GM18499 (cell line): ENCODE results near the gene CLK1.
"Not testable (repeated sequence)": the region's sequence is repeated elsewhere in the genome, so short reads cannot be mapped to it uniquely, and the experiment has no call there.

Source experiments
- ATAC-seq: cut with Tn5 transposase; IDR thresholded peaks from one replicate; pipeline ENCODE4 v1.9.1; 2021; ENCODE audit warnings: moderate number of reproducible peaks; ENCODE audit not compliant: insufficient read depth, unreplicated experiment

The CLK1 gene

DNA sequence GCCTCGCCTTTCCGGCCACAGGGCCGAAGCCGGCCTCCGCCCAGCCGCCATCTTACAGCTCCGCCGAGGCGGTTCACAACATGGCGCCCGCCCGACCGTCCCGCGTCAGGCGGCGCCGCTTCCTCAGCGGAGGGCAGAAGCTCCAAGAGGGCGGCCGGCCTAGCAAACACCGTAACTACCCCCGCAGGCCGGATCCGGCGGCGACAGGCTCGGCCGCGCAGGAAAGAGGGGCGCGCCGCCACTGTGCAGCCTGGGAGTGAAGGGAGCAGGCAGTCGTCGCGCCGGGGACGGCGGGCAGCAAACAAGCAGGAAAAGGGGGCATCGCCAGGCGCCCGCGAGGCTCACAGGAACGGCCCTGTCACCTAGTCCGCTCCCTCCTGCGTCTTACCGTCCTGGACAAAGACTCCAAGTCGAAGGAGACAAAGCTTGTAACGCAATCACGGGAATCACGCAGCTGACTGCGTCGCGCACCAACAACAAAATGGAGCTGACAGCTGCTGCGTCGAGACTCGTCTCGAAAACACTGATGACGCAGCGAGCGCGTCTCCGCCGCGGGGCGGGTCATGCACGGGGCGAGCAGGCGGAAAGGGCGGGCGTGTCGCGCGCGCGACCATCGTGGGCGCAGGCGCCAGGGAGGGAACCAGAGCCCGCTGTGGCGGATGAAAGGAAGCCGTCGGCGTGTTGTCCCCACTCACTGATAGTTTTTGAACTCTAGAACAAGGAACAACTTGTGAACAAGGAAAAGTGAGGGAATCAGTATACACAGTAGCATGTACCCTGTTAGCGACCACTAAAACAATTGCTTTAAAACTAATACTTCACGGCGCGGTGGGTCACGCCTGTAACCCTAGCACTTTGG, at the start of gene CLK1:
Gene CLK1, minus strand, starts transcription at position 483 of the 859 bp plus-strand sequence. CDS start 2,796 bp downstream, outside the sequence.
- ATAC-seq = peak; percentile 51

DNA sequence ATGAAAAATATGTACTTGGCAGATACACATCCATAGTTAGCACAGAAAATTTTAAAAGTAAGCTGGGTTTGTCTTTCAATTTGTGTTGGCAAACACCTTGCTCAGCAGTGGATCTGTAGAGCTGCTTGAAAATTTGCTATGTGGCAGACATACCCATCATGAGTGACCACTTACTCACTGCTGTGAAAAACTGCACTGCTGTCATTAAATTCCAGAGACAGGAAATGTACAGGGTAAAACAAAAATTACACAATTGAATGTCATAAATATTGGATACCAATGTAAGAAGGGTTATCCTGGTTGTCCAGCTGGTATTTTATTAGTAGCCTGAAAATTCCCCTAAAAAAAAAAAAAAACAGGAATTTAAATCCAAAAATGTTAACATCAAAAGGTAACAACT, 49.2 kb upstream of the CLK1 start:
- no peak for ATAC-seq

DNA sequence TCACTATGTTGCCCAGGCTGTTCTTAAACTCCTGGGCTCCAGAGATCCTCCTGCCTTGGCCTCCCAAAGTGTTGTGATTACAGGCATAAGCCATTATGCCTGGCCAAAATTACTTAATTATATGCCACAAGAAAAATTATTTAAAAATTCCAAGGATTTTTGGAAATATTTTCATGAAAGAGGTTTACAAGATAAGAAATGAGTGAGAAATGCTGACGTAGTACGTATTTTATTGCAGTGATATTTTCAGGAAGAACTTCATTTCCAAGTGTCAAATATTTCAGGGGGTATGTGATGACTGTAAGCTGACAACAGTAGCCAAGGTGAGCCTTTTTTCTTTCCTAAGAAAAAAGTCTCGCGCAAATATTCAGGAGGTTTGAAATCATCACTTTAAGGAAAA, 45.5 kb upstream of the CLK1 start:
- no peak for ATAC-seq

DNA sequence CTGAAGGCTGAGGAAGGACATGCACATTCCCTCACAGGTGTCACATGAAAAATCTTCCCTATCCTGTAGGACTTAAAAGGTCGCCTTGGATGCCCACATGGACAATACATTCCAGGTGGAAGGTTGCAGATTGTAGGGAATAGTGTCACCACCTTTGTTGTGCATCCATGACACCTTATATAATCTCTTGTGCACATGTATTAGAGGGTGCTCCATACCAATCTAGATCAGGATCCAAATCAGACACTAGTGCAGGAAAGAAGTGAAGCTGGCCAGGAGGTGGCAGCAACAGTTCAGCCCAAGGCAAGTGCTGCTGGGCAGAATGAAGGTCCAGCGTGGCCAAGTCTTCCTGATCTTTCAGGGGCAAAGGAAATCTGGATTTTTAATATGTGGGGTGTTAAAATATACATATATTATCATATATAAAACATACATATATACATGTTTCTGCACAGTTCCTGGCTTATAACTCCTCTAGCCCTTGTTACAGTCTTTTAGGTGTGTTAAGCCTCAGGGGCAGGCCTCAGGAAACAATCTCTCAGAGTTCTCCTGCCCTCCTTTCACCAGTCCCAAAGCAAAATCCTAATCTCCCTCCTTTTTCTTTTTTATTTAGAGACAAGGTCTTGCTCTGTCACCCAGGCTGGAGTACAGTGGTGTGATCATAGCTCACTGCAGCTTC, 41.3 kb upstream of the CLK1 start:
- ATAC-seq = no peak

DNA sequence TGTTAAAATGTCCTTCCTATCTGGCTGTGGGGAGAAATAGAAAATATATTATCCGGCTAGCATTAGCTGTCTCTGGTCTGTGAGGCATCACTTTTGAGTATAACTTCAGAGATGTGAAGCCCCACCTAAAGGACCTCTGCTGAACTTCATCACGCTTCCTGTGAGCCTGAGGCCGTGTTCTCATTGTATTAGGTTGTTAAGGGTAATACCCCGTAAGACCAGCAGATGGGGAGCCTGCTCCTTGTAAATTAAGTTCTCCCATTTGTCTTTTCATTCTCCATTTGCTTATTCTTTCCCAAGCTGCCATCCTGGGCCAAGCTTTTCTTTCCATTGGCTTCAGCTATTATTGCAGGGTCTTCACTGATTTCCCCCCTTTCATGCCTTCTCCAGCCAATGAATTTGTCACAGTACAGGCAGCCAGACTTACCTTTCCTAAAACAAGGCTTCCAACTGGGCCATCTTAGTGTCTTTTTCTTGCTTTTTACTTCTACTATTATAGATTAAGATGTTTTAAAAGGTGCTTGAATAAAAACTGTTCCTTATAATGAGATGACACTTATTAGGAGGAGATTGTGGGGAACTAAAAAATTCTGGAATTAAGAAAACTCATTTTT, 37.1 kb upstream of the CLK1 start:
- ATAC-seq = peak; percentile 89

DNA sequence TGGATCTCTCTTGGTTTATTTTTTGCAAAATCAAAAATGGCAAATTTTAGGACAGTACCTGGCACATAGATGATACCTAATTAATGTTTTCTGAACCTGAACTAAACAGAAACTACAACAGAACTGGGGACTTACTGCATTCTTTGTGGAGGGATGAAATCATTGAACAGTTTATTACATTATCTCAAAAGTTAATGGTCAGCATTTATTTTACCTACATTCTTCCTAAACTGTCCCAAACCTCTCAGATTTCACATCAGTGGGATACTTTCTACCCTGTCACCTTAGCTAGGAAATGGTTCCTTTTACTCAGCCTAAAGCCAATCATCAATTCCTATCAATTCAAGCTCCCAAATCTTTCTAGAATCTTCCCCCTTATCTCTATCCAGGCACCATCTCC, 35.0 kb upstream of the CLK1 start:
- ATAC-seq = no peak

DNA sequence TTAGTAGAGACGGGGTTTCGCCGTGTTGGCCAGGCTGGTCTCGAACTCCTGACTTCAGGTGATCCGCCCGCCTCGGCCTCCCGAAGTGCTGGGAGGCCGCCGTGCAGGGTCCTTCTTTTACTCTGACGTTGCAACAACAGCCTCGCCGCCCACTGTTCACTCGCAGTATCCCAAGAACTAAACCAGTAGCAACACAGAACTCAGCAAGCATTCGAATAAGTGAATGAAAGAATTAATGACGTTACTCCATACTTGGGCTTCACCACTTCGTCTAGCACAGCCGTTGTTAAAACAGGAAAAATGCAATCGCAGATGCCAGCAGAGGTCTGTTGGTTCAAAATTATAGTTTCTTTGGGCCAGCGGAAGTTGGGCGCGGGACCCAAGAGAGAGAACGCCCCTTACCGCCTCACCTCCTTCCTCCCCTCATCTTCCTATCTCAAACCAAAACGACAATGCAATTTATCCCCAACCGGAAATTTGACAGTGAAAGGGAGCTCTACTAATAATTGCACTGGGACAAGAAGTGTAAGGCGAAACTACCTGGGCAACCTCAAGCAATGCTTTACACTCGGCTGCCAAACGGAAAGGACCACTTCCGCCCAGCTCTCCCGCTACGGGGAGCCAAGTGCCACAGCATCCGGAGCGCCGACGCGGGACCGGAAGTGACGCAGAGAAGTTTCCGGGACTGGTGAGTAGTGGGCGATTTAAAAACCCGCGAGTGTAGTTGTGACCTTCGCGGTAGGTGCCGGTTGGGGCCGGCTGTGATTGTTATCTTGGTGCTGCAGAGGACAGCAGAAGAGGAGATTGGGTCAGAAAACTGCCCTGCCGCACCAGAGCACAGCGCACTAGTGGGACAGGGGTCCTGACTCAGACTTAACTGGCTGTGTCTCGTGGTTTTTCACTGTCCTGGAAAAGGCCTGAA, 24.5 kb upstream of the CLK1 start, which contains the start of the genes NIF3L1 and PPIL3:
Gene NIF3L1, plus strand, starts transcription at position 668 of the 922 bp plus-strand sequence. CDS start 2,573 bp downstream, outside the sequence.
Gene PPIL3, minus strand, starts transcription at position 374 of the 922 bp plus-strand sequence. CDS start 1,462 bp downstream, outside the sequence.
- peak; percentile 77 for ATAC-seq

DNA sequence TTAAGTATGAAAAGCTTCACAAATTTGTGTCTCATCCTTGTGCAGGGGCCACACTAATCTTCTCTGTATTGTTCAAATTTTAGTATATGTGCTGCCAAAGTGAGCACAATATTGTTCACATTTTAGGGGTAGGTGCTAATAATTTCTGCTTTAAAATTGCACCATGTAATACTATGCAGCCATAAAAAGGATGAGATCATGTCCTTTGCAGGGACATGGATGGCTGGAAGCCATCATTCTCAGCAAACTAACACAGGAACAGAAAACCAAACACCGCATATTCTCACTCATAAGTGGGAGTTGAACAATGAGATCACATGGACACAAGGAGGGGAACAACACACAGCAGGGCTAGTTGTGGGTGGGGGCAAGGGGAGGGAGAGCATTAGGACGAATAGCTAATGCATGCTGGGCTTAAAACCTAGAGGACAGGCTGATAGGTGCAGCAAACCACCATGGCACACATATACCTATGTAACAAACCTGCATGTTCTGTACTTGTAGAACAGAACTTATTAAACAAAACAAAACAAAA, 17.3 kb upstream of the CLK1 start:
- ATAC-seq = not testable (repeated sequence)

DNA sequence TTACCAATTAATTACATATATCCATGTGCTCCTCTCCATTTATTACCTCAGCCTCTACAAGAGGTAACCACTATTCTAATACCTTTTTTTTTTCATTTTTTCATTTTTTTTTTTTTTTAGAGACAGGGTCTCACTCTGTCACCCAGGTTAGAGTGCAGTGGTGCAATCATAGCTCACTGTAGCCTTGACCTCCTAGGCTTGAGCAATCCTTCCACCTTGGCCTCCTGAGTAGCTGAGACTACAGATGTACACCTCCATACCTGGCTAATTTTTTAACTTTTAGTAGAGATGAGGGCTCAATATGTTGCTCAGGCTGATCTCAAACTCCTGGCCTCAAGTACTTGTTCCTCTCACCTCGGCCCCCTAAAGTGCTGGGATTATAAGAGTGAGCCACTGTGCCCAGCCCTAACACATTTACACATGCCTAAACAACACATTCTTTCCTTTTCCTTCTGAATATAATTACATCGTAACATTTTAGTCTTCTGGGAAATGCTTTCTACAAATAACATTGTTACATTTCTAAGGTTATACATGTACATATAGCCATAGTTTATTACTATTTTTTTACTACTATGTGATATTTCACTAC, 13.9 kb upstream of the CLK1 start:
- ATAC-seq = no peak

DNA sequence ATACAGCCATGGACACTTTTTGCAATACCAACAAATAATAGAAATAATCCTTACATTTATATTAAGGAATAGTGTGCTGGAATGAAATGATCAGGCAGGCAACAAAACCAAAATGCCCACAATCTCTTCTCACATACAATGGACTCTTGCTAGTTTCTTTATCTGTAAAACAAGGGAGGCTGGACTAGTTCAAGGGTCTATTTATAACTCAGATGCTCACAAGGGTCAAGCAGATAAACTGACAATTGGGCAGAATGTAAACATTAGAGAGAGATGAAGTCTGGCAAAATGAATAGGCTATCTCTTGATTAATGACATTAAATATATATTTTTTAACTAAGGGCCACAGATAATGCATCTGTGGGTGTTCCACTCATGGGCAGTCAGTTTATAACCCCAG, 13.0 kb upstream of the CLK1 start:
- ATAC-seq = no peak

DNA sequence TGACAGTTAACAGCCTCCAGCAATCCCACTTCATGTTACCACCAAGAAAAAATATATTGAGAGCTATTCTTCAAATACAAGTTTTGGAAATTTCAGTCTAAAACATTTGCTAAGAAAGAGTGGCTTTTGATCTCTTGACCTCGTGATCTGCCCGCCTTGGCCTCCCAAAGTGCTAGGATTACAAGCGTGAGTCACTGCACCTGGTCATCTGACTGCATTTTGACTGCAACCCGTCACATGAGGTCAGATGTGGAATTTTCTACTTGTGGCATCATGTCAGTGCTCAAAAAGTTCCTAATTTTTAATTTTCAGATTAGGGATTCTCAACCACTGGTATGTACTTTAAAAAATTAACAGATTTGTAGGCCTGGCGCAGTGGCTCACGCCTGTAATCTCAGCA, 9.1 kb upstream of the CLK1 start:
- ATAC-seq = no peak

DNA sequence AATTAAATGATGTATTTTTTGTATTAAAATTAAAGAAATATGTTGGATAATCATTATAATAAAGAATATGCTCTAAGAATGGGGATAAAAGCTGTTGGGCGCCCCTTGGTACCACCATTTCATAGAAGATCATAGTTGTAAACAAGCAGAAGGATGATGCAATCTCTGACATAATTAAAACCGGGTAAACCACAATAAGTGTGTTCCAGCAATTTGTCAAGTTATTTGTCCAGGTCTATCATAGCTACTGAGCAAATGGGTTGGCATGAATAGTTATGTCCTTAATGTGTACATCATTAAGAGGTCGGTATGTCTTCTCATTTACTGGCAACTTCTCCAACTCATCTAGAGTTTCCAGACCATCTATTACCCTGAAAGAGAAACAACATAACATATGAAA, 6.7 kb upstream of the CLK1 start:
- ATAC-seq = no peak

DNA sequence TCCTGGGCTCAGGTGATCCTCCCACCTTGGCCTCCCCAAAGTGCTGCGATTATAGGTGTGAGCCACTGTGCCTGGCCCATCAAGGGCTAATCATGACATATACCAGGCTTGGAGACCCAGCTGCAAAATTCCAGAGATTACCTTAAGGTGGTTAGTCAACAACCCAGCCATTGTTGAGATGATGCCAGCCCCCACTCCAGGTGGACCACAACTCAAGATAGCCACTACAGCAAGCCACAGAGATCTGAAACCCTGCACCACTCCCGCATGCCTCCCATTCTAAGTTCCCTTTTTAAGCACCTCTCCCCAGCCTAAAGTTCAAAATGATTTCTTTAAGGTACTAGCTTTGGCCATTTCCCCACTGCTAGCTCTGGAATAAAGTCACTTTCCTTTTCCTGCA, 4.6 kb upstream of the CLK1 start:
- no peak for ATAC-seq

DNA sequence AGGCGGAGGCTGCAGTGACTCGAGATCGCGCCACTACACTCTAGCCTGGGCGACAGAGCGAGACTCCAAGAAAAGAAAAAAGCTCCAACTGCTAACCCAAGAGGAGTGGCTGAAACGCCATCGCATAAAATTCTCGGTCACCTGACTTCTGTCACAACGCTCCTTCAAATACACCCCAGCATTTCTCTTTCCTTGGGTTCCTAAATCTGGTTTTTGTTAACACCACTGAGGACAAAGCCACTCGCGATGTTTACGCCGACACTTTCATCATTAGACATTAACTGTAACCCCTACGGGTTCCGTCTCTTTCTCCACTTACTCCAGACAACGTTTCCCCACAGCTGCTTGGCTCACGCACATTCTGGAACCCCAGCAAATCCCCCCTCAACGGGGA, 679 bp downstream of the CLK1 start:
- no peak for ATAC-seq

DNA sequence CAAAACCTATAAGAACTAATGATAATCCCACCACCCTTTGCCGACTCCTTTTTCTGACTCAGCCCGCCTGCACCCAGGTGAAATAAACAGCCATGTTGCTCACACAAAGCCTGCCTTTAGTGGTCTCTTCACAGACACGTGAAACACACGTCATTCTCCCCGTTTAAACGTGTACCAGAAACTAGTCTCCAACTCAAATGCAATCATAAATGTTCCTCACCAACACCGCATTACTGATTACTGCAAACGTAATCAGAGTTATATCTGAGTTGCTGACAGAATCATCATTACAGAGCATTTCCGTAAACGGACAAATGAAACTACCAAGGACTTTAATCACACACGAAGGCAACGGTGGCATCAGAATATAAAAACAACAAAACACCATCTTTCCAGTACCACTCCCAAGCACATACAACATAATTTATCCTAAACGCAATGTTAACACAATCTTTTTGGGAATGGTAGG, 1.9 kb downstream of the CLK1 start:
- no peak for ATAC-seq

DNA sequence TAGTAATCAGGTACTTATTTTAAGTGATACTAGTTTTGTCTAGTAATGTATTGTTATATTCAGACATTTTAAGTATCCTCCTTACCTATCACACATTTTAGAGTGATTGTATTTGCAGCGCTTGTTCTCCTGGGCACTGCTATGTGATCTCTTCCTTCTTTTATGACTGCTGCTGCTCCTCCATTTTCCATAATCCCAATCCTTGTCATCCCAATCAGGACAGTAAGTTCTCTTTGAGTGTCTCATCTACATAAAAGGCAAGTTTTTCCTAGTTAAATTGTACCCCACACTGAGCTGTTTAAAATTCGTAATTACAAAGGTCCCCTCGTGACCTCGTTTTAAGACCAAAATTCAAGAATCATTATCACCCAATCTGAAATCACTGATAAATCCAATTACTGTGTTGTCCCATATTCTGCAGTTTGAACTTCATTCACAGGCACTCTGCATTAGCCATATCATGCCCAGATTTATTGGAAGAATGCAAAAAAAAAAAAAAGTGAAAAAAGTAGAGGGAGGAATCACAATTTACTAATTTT, 2.8 kb downstream of the CLK1 start:
- no peak for ATAC-seq

DNA sequence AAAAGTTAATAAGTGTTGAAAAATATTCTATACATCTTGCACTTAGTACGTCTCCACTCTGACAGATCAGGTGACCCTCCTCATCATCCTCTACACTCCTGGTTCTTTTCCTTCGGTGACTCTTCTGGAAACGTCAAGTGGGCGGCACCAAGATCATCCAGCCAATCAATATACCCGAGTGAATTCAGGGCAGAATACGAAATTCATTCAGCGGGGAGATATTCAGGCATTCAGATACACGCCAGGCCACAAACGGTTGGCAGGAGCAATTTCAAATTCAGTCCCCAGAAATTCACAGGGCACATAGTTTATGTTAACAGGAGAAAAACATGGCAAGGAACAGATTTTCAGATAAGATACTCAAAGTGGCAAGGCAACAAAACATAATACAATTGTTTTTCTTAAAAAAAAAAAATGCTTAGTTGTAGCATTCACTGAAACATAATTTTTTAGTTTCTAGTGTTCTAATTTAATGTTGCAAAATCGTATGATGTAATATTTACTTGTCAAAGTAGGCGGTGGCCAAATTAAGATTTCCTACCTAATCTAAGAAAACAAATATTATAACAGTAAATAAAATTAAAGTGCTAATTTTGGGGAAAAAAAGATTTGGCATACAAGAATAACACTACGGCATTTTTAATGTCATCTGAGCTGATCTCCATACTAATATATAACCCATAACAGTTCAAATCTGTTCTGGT, 4.2 kb downstream of the CLK1 start:
- ATAC-seq = no peak

DNA sequence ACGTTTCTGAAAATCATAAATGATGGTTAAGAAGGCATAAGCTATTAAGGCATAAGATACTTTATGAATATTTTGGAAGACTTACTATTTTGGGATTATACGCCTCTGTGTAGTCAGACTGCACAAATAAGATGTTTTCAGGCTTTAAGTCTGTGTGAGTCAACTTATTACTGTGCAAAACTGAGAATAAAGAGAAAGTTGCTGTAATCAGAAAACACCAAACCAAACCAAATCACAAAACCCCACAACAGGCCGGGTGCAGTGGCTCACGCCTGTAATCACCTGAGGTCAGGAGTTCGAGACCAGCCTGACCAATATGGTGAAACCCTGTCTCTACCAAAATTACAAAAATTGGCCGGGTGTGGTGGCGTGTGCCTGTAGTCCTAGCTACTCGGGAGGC, 7.7 kb downstream of the CLK1 start:
- ATAC-seq = no peak
